Ishikawa (cell line): ENCODE measurements around the gene GRB10.

ENCODE experiments used
- CEBPB ChIP-seq: IDR thresholded peaks from 2 replicates; pipeline ENCODE4 v1.6.1; 2012
- CREB1 ChIP-seq: IDR thresholded peaks from 2 replicates; pipeline ENCODE4 v1.6.1; 2012; ENCODE audit warnings: low read depth
- EGR1 ChIP-seq: IDR thresholded peaks from 2 replicates; pipeline ENCODE4 v1.6.1; 2012
- EP300 ChIP-seq: IDR thresholded peaks from 2 replicates; pipeline ENCODE4 v1.6.1; 2012; ENCODE audit warnings: borderline replicate concordance
- FOXM1 ChIP-seq: IDR thresholded peaks from 2 replicates; pipeline ENCODE4 v1.6.1; 2012; ENCODE audit warnings: low read depth, borderline replicate concordance
- MAX ChIP-seq: IDR thresholded peaks from 2 replicates; pipeline ENCODE4 v1.6.1; 2012
- NFIC ChIP-seq: IDR thresholded peaks from 2 replicates; pipeline ENCODE4 v1.6.1; 2012
- RAD21 ChIP-seq: IDR thresholded peaks from 2 replicates; pipeline ENCODE4 v1.6.1; 2012; ENCODE audit warnings: low read depth
- REST ChIP-seq: IDR thresholded peaks from 2 replicates; pipeline ENCODE4 v1.6.1; 2012; ENCODE audit warnings: low read depth, mild to moderate bottlenecking
- TAF1 ChIP-seq: IDR thresholded peaks from 2 replicates; pipeline ENCODE4 v1.6.1; 2012; ENCODE audit warnings: low read depth, mild to moderate bottlenecking
- TCF12 ChIP-seq: IDR thresholded peaks from 2 replicates; pipeline ENCODE4 v1.6.1; 2012; ENCODE audit warnings: low read depth
- TEAD4 ChIP-seq: IDR thresholded peaks from 2 replicates; pipeline ENCODE4 v1.6.1; 2012
- USF1 ChIP-seq: IDR thresholded peaks from 2 replicates; pipeline ENCODE4 v1.6.1; 2012
- YY1 ChIP-seq: IDR thresholded peaks from 2 replicates; pipeline ENCODE4 v1.6.1; 2012; ENCODE audit warnings: low read depth
- ZBTB7A ChIP-seq: IDR thresholded peaks from 2 replicates; pipeline ENCODE4 v1.6.1; 2012; ENCODE audit warnings: low read depth

GRB10 gene

GRCh38 chr7:50682573-50682972 lies 100.1 kb downstream of the GRB10 start:
- no peak for TF ChIP-seq TCF12
- no peak for TF ChIP-seq TAF1
- TF ChIP-seq CREB1, result no peak
- TF ChIP-seq RAD21, result no peak
- TF ChIP-seq USF1, result no peak
- TF ChIP-seq EGR1, result no peak
- TF ChIP-seq ZBTB7A, result no peak
- TF ChIP-seq CEBPB, result no peak

- TF ChIP-seq EP300, result no peak
Measured at GRCh38 chr7:50682079-50682478, 100.6 kb downstream of the GRB10 start.

GRCh38 chr7:50681432-50682045 lies 101.2 kb downstream of the GRB10 start:
- TF ChIP-seq TCF12 (no peak), FOXM1 (no peak), CREB1 (no peak), EGR1 (no peak), YY1 (no peak), EP300 (no peak), MAX (no peak), USF1 (no peak), RAD21 (no peak), TEAD4 (no peak), CEBPB (no peak), NFIC (no peak)

- TF ChIP-seq RAD21, result peak; percentile 44
- no peak for TF ChIP-seq MAX
Measured at GRCh38 chr7:50679218-50680007, 103.3 kb downstream of the GRB10 start.

- TF ChIP-seq FOXM1 (no peak), TCF12 (no peak), TEAD4 (no peak), USF1 (no peak), EP300 (no peak), RAD21 (no peak), CREB1 (no peak), CEBPB (no peak), MAX (no peak), TAF1 (no peak), YY1 (no peak), NFIC (no peak), REST (no peak), EGR1 (no peak), ZBTB7A (no peak)
Measured at GRCh38 chr7:50678586-50678985, 104.1 kb downstream of the GRB10 start.

GRCh38 chr7:50677638-50677996 lies 105.1 kb downstream of the GRB10 start:
- TF ChIP-seq NFIC, result no peak

GRCh38 chr7:50676740-50677637 lies 105.7 kb downstream of the GRB10 start:
- TF ChIP-seq YY1 (no peak), TEAD4 (no peak), CEBPB (no peak), REST (no peak), ZBTB7A (no peak), CREB1 (no peak), EGR1 (no peak)
